H1 (cell line): ENCODE measurements around the gene PLEKHS1. TPM values are rescaled to one million over a fixed set of nuclear protein-coding genes. Genes with fewer than 3 reads are reported as not detected.

ENCODE experiments used
- CTCF ChIA-PET: fragments of 300-600 bp; sonication (Branson Sonifier 250); formaldehyde crosslinking; loops from one replicate; lab custom pipeline; 2021; ENCODE audit not compliant: partially characterized antibody; lab: Charles Lee
- POLR2A ChIA-PET: fragments of 300-600 bp; sonication (Branson Sonifier 250); formaldehyde crosslinking; loops from one replicate; lab custom pipeline; 2021; ENCODE audit warnings: inconsistent platforms; ENCODE audit not compliant: partially characterized antibody; lab: Charles Lee
- DNase-seq, 2 experiments: peaks; one replicate each; pipeline versions ENCODE4 v3.0.0 to v3.0.0-alpha.2; 2010 to 2022; ENCODE audit warnings: low spot score in 2 of 2, low read depth in 1 of 2, mixed read lengths in 1 of 2
- FAIRE-seq: peaks from 2 replicates; lab custom pipeline; 2011; peaks lifted over from hg19 to GRCh38; lab: Jason Lieb, UNC
- H2AFZ ChIP-seq: 2 replicates; pipeline ENCODE4 v1.8.1; 2012; ENCODE audit warnings: low read length, inconsistent platforms
- H2AK5ac ChIP-seq: 2 replicates; pipeline ENCODE4 v1.6.1; 2013; ENCODE audit warnings: low read depth, low read length
- H2BK120ac ChIP-seq: replicated peaks from 2 replicates; pipeline ENCODE3; 2013; ENCODE audit warnings: low read depth, low read length, inconsistent platforms
- H2BK12ac ChIP-seq: 2 replicates; pipeline ENCODE4 v1.6.1; 2013; ENCODE audit warnings: low read depth, low read length
- H2BK15ac ChIP-seq: 2 replicates; pipeline ENCODE4 v1.6.1; 2013; ENCODE audit warnings: low read length
- H2BK20ac ChIP-seq: 2 replicates; pipeline ENCODE4 v1.6.1; 2013; ENCODE audit warnings: low read length
- H2BK5ac ChIP-seq: 2 replicates; pipeline ENCODE4 v1.6.1; 2013; ENCODE audit warnings: low read depth, low read length
- H3K14ac ChIP-seq: 2 replicates; pipeline ENCODE4 v1.6.1; 2013; ENCODE audit warnings: inconsistent platforms; ENCODE audit not compliant: insufficient read length
- H3K18ac ChIP-seq: 2 replicates; pipeline ENCODE4 v1.6.1; 2013; ENCODE audit warnings: low read length; ENCODE audit errors: extremely low read depth
- H3K23ac ChIP-seq: 2 replicates; pipeline ENCODE4 v1.6.1; 2013; ENCODE audit warnings: inconsistent platforms; ENCODE audit not compliant: insufficient read length
- H3K23me2 ChIP-seq: 2 replicates; pipeline ENCODE4 v1.6.1; 2013; ENCODE audit warnings: low read depth, low read length
- H3K27ac ChIP-seq: 2 replicates; pipeline ENCODE4 v1.6.1; 2011; ENCODE audit warnings: low read depth, low read length, inconsistent platforms
- H3K27me3 ChIP-seq, 4 experiments: replicated peaks in 1 of 4; 1 replicate in 1 of 4; 2 replicates in 3 of 4; pipeline versions ENCODE4 v1.6.1 to v1.8.1; 2011 to 2013; ENCODE audit warnings: low read length in 3 of 4, mild to moderate bottlenecking in 3 of 4, inconsistent platforms in 2 of 4, mixed read lengths in 2 of 4, moderate library complexity in 1 of 4; ENCODE audit not compliant: control insufficient read depth in 3 of 4, insufficient read depth in 3 of 4; ENCODE audit errors: extremely low read depth in 1 of 4
- H3K36me3 ChIP-seq, 4 experiments: 2 replicates each; pipeline versions ENCODE4 v1.6.1 to v1.8.1; 2011 to 2013; ENCODE audit warnings: mild to moderate bottlenecking in 4 of 4, low read length in 3 of 4, moderate library complexity in 2 of 4, control low read depth in 1 of 4, inconsistent platforms in 1 of 4; ENCODE audit not compliant: insufficient read depth in 4 of 4, control insufficient read depth in 2 of 4
- H3K4ac ChIP-seq: replicated peaks from 2 replicates; pipeline ENCODE3; 2013; ENCODE audit warnings: low read length, low read depth, mixed read lengths, inconsistent platforms; ENCODE audit not compliant: insufficient read length
- H3K4me1 ChIP-seq, 4 experiments: replicated peaks in 1 of 4; 1 replicate in 1 of 4; 2 replicates in 3 of 4; pipeline versions ENCODE4 v1.6.1 to v1.8.1; 2011 to 2013; ENCODE audit warnings: low read length in 3 of 4, inconsistent platforms in 2 of 4, mixed read lengths in 1 of 4; ENCODE audit not compliant: insufficient read depth in 4 of 4, control insufficient read depth in 3 of 4
- H3K4me2 ChIP-seq, 2 experiments: 2 replicates each; pipeline versions ENCODE4 v1.6.1 to v1.8.1; 2011 to 2013; ENCODE audit warnings: low read depth in 2 of 2, low read length in 2 of 2, control low read depth in 1 of 2, inconsistent platforms in 1 of 2, mild to moderate bottlenecking in 1 of 2; ENCODE audit not compliant: insufficient read depth in 1 of 2
- H3K4me3 ChIP-seq, 4 experiments: fragments of 200-600, 300-600 bp in 1 of 4; sonication (generic), shearing (Covaris generic), sonication (Bioruptor Twin) in 1 of 4; 2 replicates each; pipeline versions ENCODE4 v1.5.1 to v1.8.1; 2011 to 2016; ENCODE audit warnings: low read length in 4 of 4, low read depth in 3 of 4, control low read depth in 2 of 4, inconsistent platforms in 2 of 4, mild to moderate bottlenecking in 2 of 4, mixed read lengths in 1 of 4, moderate library complexity in 1 of 4; ENCODE audit not compliant: insufficient read depth in 2 of 4; ENCODE audit errors: extremely low read depth in 1 of 4
- H3K56ac ChIP-seq: replicated peaks from 2 replicates; pipeline ENCODE3; 2013; ENCODE audit warnings: low read depth, mild to moderate bottlenecking, mixed read lengths, low read length, inconsistent platforms; ENCODE audit not compliant: insufficient read length
- H3K79me1 ChIP-seq: 2 replicates; pipeline ENCODE4 v1.6.1; 2013; ENCODE audit warnings: low read depth, low read length, control low read depth
- H3K79me2 ChIP-seq, 2 experiments: 2 replicates each; pipeline versions ENCODE4 v1.6.1 to v1.8.1; 2012 to 2013; ENCODE audit warnings: low read length in 2 of 2, mild to moderate bottlenecking in 2 of 2, inconsistent platforms in 1 of 2; ENCODE audit not compliant: insufficient read depth in 2 of 2, control insufficient read depth in 1 of 2
- H3K9ac ChIP-seq, 4 experiments: replicated peaks in 1 of 4; 1 replicate in 1 of 4; 2 replicates in 3 of 4; pipeline versions ENCODE4 v1.6.1 to v1.8.1; 2011 to 2013; ENCODE audit warnings: low read depth in 3 of 4, low read length in 3 of 4, control low read depth in 2 of 4, mild to moderate bottlenecking in 2 of 4, moderate library complexity in 2 of 4, inconsistent platforms in 1 of 4; ENCODE audit errors: extremely low read depth in 1 of 4
- H3K9me3 ChIP-seq, 2 experiments: 2 replicates each; pipeline versions ENCODE4 v1.6.1 to v1.8.1; 2012 to 2013; ENCODE audit warnings: mild to moderate bottlenecking in 2 of 2, moderate library complexity in 2 of 2, control low read depth in 1 of 2, inconsistent platforms in 1 of 2, low read depth in 1 of 2, low read length in 1 of 2, mixed read lengths in 1 of 2; ENCODE audit not compliant: insufficient read depth in 2 of 2
- H4K20me1 ChIP-seq, 2 experiments: replicated peaks in 1 of 2; 2 replicates each; pipeline versions ENCODE3 to v1.8.1; 2011 to 2013; ENCODE audit warnings: inconsistent platforms in 2 of 2, low read length in 2 of 2, mild to moderate bottlenecking in 1 of 2; ENCODE audit not compliant: insufficient read depth in 2 of 2, control insufficient read depth in 1 of 2
- H4K5ac ChIP-seq: 2 replicates; pipeline ENCODE4 v1.6.1; 2013; ENCODE audit warnings: low read length, low read depth, mixed read lengths, inconsistent platforms; ENCODE audit not compliant: insufficient read length
- H4K8ac ChIP-seq: 2 replicates; pipeline ENCODE4 v1.8.0; 2013; ENCODE audit warnings: mild to moderate bottlenecking, moderate library complexity, low read length, inconsistent platforms; ENCODE audit not compliant: insufficient read depth; ENCODE audit errors: extremely low read depth
- H4K91ac ChIP-seq: replicated peaks from 2 replicates; pipeline ENCODE3; 2013; ENCODE audit warnings: low read length, mixed read lengths, inconsistent platforms; ENCODE audit not compliant: insufficient read length
- TAF7 ChIP-seq: optimal IDR thresholded peaks from 2 replicates; pipeline ENCODE3; 2011; ENCODE audit warnings: low read depth, mild to moderate bottlenecking, inconsistent platforms, low read length, moderate library complexity, borderline replicate concordance
- WGBS, 2 experiments: shearing (Covaris generic) in 1 of 2; methylation state at CpG; one replicate each; pipeline versions ENCODE4 v1.1.6 to v1.1.7; 2013 to 2015; ENCODE audit warnings: low lambda C conversion rate in 2 of 2, mixed read lengths in 2 of 2, inconsistent platforms in 1 of 2, low coverage in 1 of 2, missing lambda C conversion rate in 1 of 2; ENCODE audit not compliant: insufficient replicate concordance in 2 of 2, insufficient coverage in 1 of 2, insufficient read length in 1 of 2; ENCODE audit errors: extremely low coverage in 1 of 2, missing lambda C conversion rate in 1 of 2; 5-methylcytosine and 5-hydroxymethylcytosine counted together
- polyA plus RNA-seq, 7 experiments: library from polyadenylated mRNA; depleted of rRNA in 3 of 7; stranded (reverse) in 5 of 7; unstranded in 2 of 7; fragments of >200 nt in 5 of 7; fragments of 200-250 nt in 2 of 7; gene quantifications; 1 replicate in 5 of 7; 2 replicates in 1 of 7; 4 replicates in 1 of 7; pipeline versions ENCODE4 v1.2.1 to v1.2.3, GENCODE V29; 2011 to 2013; ENCODE audit warnings: missing spikeins in 2 of 7, mixed read lengths in 2 of 7
- total RNA-seq: library from RNA; stranded (reverse); fragmentation: NEBNext Ultra II Directional; extraction: Animal tissue kit (Norgen Biotek cat#: 25700); gene quantifications from 2 replicates; pipeline ENCODE4 v1.2.1, GENCODE V29; 2021

The PLEKHS1 gene
- total and polyA plus RNA-seq, 2 of the 8 experiments (the other 6 are each of a cell fraction or from before 2014, with no cell fraction given): not detected

DNA sequence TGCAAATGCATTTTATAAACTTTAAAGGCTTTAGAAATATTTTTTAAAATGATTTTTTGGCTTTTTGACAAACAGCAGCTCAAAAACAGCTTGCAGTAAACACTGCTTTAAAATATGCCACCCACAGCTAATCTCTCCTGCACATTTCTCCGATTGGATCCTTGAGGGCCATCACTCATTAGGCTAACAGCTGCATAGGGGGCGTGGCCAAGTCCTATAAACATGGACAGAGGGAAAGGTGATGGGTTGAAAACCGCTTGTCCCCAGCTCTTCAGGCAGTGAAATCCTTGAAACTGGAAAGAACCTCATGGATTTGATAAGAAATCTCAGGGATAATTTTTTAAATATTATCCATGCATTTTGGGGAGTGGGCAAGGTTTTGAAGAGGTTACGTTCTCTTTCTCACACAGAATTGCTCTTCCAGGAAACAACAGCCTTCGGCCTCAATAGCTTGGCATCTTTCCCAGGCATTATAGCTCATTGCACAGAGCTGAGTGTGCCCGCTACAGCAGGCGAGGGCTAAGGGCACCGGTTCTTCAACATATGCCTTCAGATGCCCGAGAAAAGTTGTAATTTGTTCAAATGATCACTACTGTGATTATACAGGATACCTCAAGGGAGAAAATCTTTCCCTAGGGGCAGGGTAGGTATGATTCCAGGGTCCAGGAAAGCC is 1.7 kb downstream of the PLEKHS1 start:
- CTCF ChIA-PET: interaction anchor here (0.6 to 2.7 kb wide), 5 partner anchors 11 to 427 kb away, joined by 3 to 5 read pairs (median 3); no protein-coding TSS in a partner anchor
- no peak for TF ChIP-seq TAF7

More for the DNA sequence above, 1.7 kb downstream of the PLEKHS1 start:
- Histone ChIP-seq H3K4me1 (no peaks in the 10 kb centered on the region), H3K23me2 (no peaks in the 10 kb centered on the region), H3K9ac (no peak overlapping the region), H3K4me3 (no peak overlapping the region), H3K9me3 (no peaks in the 10 kb centered on the region), H3K18ac (no peak overlapping the region), H3K4ac (no peak overlapping the region), H4K5ac (no peak overlapping the region), H3K79me1 (no peaks in the 10 kb centered on the region), H2AK5ac (no peak overlapping the region), H2AFZ (no peak overlapping the region), H2BK5ac (no peak overlapping the region), H3K4me2 (no peak overlapping the region), H3K14ac (no peak overlapping the region), H2BK15ac (no peak overlapping the region), H4K8ac (no peak overlapping the region), H3K56ac (no peak overlapping the region), H2BK20ac (no peak overlapping the region), H3K27me3 (no peaks in the 10 kb centered on the region), H3K36me3 (no peaks in the 10 kb centered on the region), H3K23ac (no peak overlapping the region), H2BK120ac (no peak overlapping the region), H3K79me2 (no peaks in the 10 kb centered on the region), H4K91ac (no peak overlapping the region), H3K27ac (no peak overlapping the region), H4K20me1 (no peaks in the 10 kb centered on the region), H2BK12ac (no peak overlapping the region)
- POLR2A ChIA-PET: interaction anchor here (1.1 kb wide), 1 partner anchor 12 kb away, joined by 3 read pairs; no protein-coding TSS in a partner anchor
- no peak for FAIRE-seq
- no peak for DNase-seq
- WGBS, 2 experiments: 87% methylated on average over 9 of the region's 9 CpGs; no CpG with 5 or more reads in 1 of the 2 experiments
